Esophagus squamous epithelium (tissue), 4 donors: ENCODE measurements around the gene B3GNT7.

Experiments used
- POLR2A ChIP-seq, 4 donors: fragments of 450-650 bp; IDR thresholded peaks; one replicate each; pipeline ENCODE4 v1.6.1; 2017; ENCODE audit warnings: antibody characterized with exemption in 4 of 4, mild to moderate bottlenecking in 4 of 4, moderate library complexity in 3 of 4
- TF ChIP-seq, protein P1 (sequence below), 6 experiments: fragments of 450-650 bp in 4 of 6; fragments of 200-600 bp in 2 of 6; sonication (generic) in 2 of 6; IDR thresholded peaks; one replicate each; pipeline ENCODE4 v1.5.1; 2016 to 2019; ENCODE audit warnings: antibody characterized with exemption in 6 of 6, mild to moderate bottlenecking in 4 of 6, moderate library complexity in 4 of 6

DNA sequence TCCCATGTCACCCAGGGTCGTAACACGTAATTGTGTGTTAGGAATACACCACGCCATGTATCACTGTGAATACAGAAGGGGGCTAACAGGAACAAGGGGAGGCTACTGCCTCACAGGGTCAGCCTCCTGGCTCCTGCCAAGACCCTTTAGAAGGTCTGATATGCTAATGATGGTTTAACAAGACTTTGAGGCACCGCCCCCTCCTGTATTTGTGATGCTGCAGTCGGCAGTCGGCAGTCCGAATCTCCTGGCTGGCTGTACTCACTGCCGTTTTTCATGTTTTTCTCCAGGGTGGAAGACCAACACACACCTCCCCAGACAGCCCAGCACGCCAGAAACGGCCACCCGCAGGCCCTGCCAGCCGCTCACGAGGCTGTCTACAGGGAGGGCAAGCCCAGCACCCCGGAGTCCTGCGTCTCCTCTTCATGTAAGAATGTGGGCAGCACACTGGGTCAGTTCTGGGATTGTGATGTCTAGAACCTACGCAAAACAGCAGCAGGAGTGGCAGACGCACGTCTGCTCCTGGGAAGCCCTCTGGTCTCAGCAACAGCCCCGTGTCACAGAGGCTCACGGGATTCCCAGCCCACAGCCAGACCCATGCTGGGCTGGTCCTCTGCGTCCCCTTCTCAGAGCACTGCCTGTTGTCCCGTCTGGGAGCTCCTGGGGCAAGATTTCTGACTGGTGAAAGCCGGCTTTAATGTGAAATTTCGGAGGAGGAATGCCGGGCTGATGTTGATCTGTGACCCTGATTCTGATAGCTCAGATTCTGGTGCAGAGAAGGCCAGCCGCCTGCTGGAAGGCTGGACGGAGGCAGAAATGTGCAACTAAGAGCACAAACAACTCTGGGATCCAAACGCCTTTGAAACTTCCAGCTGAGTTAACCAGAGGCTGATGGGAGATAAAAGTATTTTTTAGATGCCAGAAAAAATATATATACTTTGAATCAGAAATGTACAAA, 39.7 kb upstream of the B3GNT7 start:
- TF ChIP-seq, protein P1, sequence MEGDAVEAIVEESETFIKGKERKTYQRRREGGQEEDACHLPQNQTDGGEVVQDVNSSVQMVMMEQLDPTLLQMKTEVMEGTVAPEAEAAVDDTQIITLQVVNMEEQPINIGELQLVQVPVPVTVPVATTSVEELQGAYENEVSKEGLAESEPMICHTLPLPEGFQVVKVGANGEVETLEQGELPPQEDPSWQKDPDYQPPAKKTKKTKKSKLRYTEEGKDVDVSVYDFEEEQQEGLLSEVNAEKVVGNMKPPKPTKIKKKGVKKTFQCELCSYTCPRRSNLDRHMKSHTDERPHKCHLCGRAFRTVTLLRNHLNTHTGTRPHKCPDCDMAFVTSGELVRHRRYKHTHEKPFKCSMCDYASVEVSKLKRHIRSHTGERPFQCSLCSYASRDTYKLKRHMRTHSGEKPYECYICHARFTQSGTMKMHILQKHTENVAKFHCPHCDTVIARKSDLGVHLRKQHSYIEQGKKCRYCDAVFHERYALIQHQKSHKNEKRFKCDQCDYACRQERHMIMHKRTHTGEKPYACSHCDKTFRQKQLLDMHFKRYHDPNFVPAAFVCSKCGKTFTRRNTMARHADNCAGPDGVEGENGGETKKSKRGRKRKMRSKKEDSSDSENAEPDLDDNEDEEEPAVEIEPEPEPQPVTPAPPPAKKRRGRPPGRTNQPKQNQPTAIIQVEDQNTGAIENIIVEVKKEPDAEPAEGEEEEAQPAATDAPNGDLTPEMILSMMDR (IDR thresholded peaks at IDR 0.05), result no peak
- TF ChIP-seq POLR2A (IDR thresholded peaks at IDR 0.05), result no peak
